Duodenal mucosa (tissue), 2 donors: ENCODE results near the gene TMEM134.
"Not testable (repeated sequence)": the region's sequence is repeated elsewhere in the genome, so short reads cannot be mapped to it uniquely, and the experiment has no call there.

Experiments
- H3K27ac ChIP-seq: one replicate; pipeline ENCODE4 v1.7.0; 2013; ENCODE audit warnings: low read depth, low read length
- H3K27me3 ChIP-seq, 2 donors: one replicate each; pipeline ENCODE4 v1.7.0; 2013; ENCODE audit warnings: low read length in 2 of 2, control low read depth in 1 of 2; ENCODE audit not compliant: insufficient read depth in 2 of 2, control insufficient read depth in 1 of 2
- H3K36me3 ChIP-seq, 2 donors: one replicate each; pipeline ENCODE4 v1.7.0; 2013; ENCODE audit warnings: low read length in 2 of 2, control low read depth in 1 of 2; ENCODE audit not compliant: insufficient read depth in 2 of 2, control insufficient read depth in 1 of 2
- H3K4me1 ChIP-seq, 2 donors: one replicate each; pipeline ENCODE4 v1.7.0; 2013; ENCODE audit warnings: low read length in 2 of 2, control low read depth in 1 of 2; ENCODE audit not compliant: insufficient read depth in 2 of 2, control insufficient read depth in 1 of 2
- H3K4me3 ChIP-seq, 2 donors: one replicate each; pipeline ENCODE4 v1.7.0; 2013; ENCODE audit warnings: low read length in 2 of 2, low read depth in 1 of 2
- H3K9ac ChIP-seq, 2 donors: one replicate each; pipeline ENCODE4 v1.7.0; 2013; ENCODE audit warnings: low read length in 2 of 2, low read depth in 1 of 2
- H3K9me3 ChIP-seq, 2 donors: one replicate each; pipeline ENCODE4 v1.7.0; 2013; ENCODE audit warnings: low read length in 2 of 2, control low read depth in 1 of 2; ENCODE audit not compliant: control insufficient read depth in 1 of 2

The TMEM134 gene

GRCh38 chr11:67468056-67468455, 995 bp downstream of the TMEM134 start:
- H3K9me3 ChIP-seq, result no peaks in the 10 kb centered on the region
- peak overlapping the region; percentile 77 for H3K27ac ChIP-seq
- peak overlapping the region; percentile 79 to 84 for H3K4me3 ChIP-seq
- no peaks in the 10 kb centered on the region for H3K27me3 ChIP-seq
- H3K4me1 ChIP-seq, result peaks cover 26 to 30% of the 10 kb centered on the region in 2 donors
- peak overlapping the region; percentile 78 to 80 for H3K9ac ChIP-seq
- H3K36me3 ChIP-seq, result peaks cover 0 to 3% of the 10 kb centered on the region in 2 donors

- H3K4me1 ChIP-seq, result peaks cover 26 to 30% of the 10 kb centered on the region in 2 donors
- H3K36me3 ChIP-seq, result peaks cover 0 to 3% of the 10 kb centered on the region in 2 donors
- peak overlapping the region; percentile 78 to 80 for H3K9ac ChIP-seq
- no peaks in the 10 kb centered on the region for H3K27me3 ChIP-seq
- peak overlapping the region in 1 of 2 donors; percentile 79 for H3K4me3 ChIP-seq
- no peak overlapping the region for H3K27ac ChIP-seq
- no peaks in the 10 kb centered on the region for H3K9me3 ChIP-seq
These were observed 1.9 kb downstream of the TMEM134 start for GRCh38 chr11:67466962-67467771.

DNA sequence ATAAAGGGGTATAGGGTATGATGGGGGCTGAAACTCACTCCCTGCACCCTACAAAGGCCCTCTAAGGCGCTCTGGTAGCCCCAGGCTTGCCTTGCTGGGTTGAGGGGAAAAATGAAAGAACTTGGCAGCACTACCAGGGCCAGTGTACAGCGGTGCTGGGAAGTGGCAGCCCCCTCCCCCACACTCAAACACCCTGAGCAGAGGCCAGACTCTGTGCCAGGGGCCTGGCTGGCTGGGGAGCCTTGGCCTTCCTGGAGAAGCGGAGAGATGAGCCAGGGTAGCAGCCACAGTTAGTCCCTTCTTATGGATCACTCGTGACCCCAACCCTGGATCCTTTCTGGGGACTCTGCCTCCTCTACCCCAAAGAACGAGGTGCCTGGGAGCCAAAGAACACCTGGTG, 2.7 kb downstream of the TMEM134 start:
- Histone ChIP-seq H3K9ac (peak overlapping the region in 1 of 2 donors; percentile 78), H3K27me3 (no peaks in the 10 kb centered on the region), H3K9me3 (no peaks in the 10 kb centered on the region), H3K27ac (no peak overlapping the region), H3K4me1 (peaks cover 26 to 30% of the 10 kb centered on the region in 2 donors), H3K4me3 (no peak overlapping the region), H3K36me3 (peaks cover 0 to 3% of the 10 kb centered on the region in 2 donors)

DNA sequence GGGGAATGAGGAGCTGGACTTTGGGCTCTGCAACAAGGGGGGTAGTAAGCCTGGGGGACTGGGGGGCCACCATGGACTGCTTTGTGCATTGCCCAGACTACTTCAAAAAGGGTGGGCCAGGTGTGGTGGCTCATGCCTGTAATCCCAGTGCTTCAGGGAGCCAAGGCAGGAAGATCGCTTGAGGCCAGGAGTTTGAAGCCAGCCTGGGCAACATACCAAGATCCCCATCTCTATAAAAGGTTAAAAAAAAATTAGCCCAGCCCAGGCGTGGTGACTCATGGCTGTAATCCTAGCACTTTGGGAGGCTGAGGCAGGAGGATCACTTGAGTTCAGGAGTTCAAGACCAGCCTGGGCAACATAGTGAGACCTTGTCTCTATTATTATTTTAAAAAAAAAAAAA, 3.5 kb downstream of the TMEM134 start:
- Histone ChIP-seq H3K4me3 (peak overlapping the region; percentile 69 to 88), H3K9ac (peak overlapping the region; percentile 65 to 96), H3K4me1 (peaks cover 26 to 30% of the 10 kb centered on the region in 2 donors)
- H3K36me3 ChIP-seq, H3K27me3 ChIP-seq, H3K9me3 ChIP-seq, H3K27ac ChIP-seq: not testable (repeated sequence)

DNA sequence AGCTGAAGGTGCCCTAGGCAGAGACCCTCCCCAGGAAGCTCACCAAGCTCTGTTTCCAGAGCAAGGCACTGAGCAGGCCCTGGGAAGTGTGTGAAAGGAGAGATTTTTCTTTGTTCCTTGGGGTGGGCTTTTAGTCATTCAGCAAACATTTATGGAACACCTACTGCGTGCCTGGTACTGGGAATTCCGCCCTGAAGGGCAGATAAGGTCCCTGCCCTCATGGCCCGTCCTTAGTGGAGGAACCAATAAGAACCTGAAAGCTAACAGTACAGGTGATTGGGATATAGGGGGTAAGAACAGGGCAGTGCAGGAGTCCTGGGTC, 3.9 kb downstream of the TMEM134 start:
- H3K36me3 ChIP-seq, result peaks cover 0 to 3% of the 10 kb centered on the region in 2 donors
- H3K4me1 ChIP-seq, result peaks cover 26 to 30% of the 10 kb centered on the region in 2 donors
- H3K27ac ChIP-seq, result peak overlapping the region; percentile 95
- H3K4me3 ChIP-seq, result peak overlapping the region; percentile 69 to 88
- peak overlapping the region; percentile 65 to 96 for H3K9ac ChIP-seq
- no peaks in the 10 kb centered on the region for H3K27me3 ChIP-seq
- H3K9me3 ChIP-seq, result no peaks in the 10 kb centered on the region

DNA sequence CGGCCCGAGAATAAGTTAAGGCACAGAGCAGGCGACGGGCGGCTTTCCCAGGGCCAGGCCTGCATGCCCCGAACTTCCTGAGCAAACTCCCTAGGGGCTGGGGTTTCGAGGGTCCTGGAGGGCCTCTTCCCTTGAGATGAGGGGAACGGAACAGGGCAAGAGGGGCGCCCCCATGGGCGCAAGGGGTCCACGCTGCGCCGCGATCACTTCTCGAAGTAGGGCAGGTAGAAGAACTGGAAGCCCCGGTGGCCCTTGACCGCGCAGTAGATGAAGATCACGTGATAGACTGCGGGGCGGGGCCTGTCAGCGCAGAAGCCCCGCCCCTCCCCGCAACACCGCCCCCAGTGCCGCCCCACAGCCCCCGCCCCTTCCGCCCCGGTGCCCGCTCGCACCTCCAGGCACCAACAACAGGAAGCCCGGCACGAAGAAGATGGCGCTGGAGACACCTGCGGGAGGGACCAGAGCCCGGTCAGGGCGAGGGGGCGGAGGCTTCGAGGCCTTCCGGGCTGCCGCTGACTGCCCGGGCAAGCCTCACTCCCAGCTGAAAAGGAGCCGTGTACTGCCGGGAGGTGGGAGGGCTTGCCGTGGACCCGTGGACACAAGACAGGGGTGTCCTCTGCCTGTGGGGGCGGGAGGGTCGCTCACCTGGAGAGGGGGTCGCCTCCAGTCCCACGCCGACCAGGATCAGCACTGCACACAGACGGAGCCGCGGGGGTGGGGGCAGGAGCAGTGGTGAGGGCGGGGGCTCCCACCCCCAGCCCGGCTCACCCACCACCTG, 4.5 kb downstream of the TMEM134 start:
- peak overlapping the region; percentile 80 to 96 for H3K9ac ChIP-seq
- H3K4me1 ChIP-seq, result peaks cover 26 to 29% of the 10 kb centered on the region in 2 donors

GRCh38 chr11:67463680-67464410, 5.2 kb downstream of the TMEM134 start:
- Histone ChIP-seq H3K27ac (peak overlapping the region; percentile 89), H3K4me1 (peaks cover 26 to 27% of the 10 kb centered on the region in 2 donors), H3K27me3 (no peaks in the 10 kb centered on the region), H3K9me3 (no peaks in the 10 kb centered on the region), H3K36me3 (peaks cover 0 to 3% of the 10 kb centered on the region in 2 donors), H3K9ac (peak overlapping the region; percentile 80 to 96), H3K4me3 (peak overlapping the region; percentile 63 to 66)

More for the DNA sequence above, 4.5 kb downstream of the TMEM134 start:
- Histone ChIP-seq H3K36me3 (peaks cover 0 to 3% of the 10 kb centered on the region in 2 donors), H3K9me3 (no peaks in the 10 kb centered on the region), H3K27me3 (no peaks in the 10 kb centered on the region), H3K4me3 (peak overlapping the region; percentile 69 to 88), H3K27ac (peak overlapping the region; percentile 95)

- Histone ChIP-seq H3K4me1 (peaks cover 23 to 24% of the 10 kb centered on the region in 2 donors), H3K9me3 (no peaks in the 10 kb centered on the region), H3K4me3 (no peak overlapping the region), H3K9ac (no peak overlapping the region), H3K36me3 (peaks cover 0 to 3% of the 10 kb centered on the region in 2 donors), H3K27me3 (no peaks in the 10 kb centered on the region), H3K27ac (no peak overlapping the region)
These were observed 5.9 kb downstream of the TMEM134 start for GRCh38 chr11:67463186-67463585.

DNA sequence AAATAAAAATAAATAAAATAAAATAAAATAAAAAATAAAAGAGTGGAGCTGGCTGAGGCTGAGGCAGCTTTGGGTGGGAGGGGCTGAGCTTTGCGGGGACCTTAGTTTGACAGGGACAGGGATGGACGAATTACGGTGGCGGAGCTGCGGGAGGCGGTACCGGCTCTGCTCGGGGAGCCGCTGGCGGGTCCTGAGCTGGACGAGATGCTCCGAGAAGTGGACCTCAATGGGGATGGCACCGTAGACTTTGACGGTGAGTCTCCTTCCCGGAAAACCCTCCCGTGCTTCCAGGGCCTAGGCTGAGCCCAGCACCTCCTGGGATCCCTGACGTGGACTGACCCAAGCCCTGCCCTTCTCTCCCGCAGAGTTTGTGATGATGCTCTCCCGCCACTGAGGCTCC, 10.8 kb downstream of the TMEM134 start:
- Histone ChIP-seq H3K36me3 (no peaks in the 10 kb centered on the region), H3K27me3 (no peaks in the 10 kb centered on the region), H3K9ac (no peak overlapping the region)

More for the DNA sequence above, 10.8 kb downstream of the TMEM134 start:
- Histone ChIP-seq H3K9me3 (no peaks in the 10 kb centered on the region), H3K27ac (no peak overlapping the region), H3K4me1 (peaks cover 0 to 2% of the 10 kb centered on the region in 2 donors), H3K4me3 (no peak overlapping the region)
